ENCODE measurements around the gene RALB. TPM values are rescaled to one million over a fixed set of nuclear protein-coding genes. Genes with fewer than 3 reads are reported as not detected.
A peak's percentile ranks its signal among the peaks of the same experiment; 100 is the strongest.

RALB gene
- total and polyA plus RNA-seq, 2 of the 8 experiments (the other 6 are each of a cell fraction or from before 2014, with no cell fraction given): 12.0 to 16.6 TPM

- Histone ChIP-seq H2BK15ac (ENCODE audit: low read length) (no peak overlapping the region), H4K91ac (replicated peaks; ENCODE audit: insufficient read length, low read length) (no peak overlapping the region), H2BK5ac (ENCODE audit: low read depth, low read length) (no peak overlapping the region), H2AK5ac (ENCODE audit: low read depth, low read length) (no peak overlapping the region), H3K4me1 (replicated peaks in 1 of 4; ENCODE audit: control insufficient read depth in 3 of 4, insufficient read depth in 4 of 4, low read length in 3 of 4) (no peaks in the 10 kb centered on the region; a peak in 1 of 7 replicates), H3K4me3 (ENCODE audit: extremely low read depth in 1 of 4, insufficient read depth in 2 of 4, low read depth in 3 of 4, low read length in 4 of 4) (no peak overlapping the region), H3K23me2 (ENCODE audit: low read depth, low read length) (no peaks in the 10 kb centered on the region; the same call in 1 of the 2 replicates), H3K4me2 (ENCODE audit: insufficient read depth in 1 of 2, low read depth in 2 of 2, low read length in 2 of 2) (no peak overlapping the region), H3K56ac (replicated peaks; ENCODE audit: insufficient read length, low read depth, low read length) (no peak overlapping the region), H3K9ac (replicated peaks in 1 of 4; ENCODE audit: extremely low read depth in 1 of 4, low read depth in 3 of 4, low read length in 3 of 4) (no peak overlapping the region), H4K20me1 (replicated peaks in 1 of 2; ENCODE audit: control insufficient read depth in 1 of 2, insufficient read depth in 2 of 2, low read length in 2 of 2) (no peaks in the 10 kb centered on the region), H3K27ac (ENCODE audit: low read depth, low read length) (no peak overlapping the region), H3K18ac (ENCODE audit: extremely low read depth, low read length) (no peak overlapping the region), H2BK12ac (ENCODE audit: low read depth, low read length) (no peak overlapping the region), H3K4ac (replicated peaks; ENCODE audit: insufficient read length, low read depth, low read length) (no peak overlapping the region), H3K36me3 (ENCODE audit: control insufficient read depth in 2 of 4, insufficient read depth in 4 of 4, low read length in 3 of 4) (no peaks in the 10 kb centered on the region), H3K14ac (ENCODE audit: insufficient read length) (no peak overlapping the region), H2BK120ac (replicated peaks; ENCODE audit: low read depth, low read length) (no peak overlapping the region), H3K79me1 (ENCODE audit: low read depth, low read length) (no peaks in the 10 kb centered on the region), H4K8ac (ENCODE audit: extremely low read depth, insufficient read depth, low read length) (no peak overlapping the region), H3K27me3 (replicated peaks in 1 of 4; ENCODE audit: control insufficient read depth in 3 of 4, extremely low read depth in 1 of 4, insufficient read depth in 3 of 4, low read length in 3 of 4) (peaks cover 0 to 2% (median 0%) of the 10 kb centered on the region in 4 experiments; a peak in 3 of 7 replicates), H3K79me2 (ENCODE audit: control insufficient read depth in 1 of 2, insufficient read depth in 2 of 2, low read length in 2 of 2) (no peaks in the 10 kb centered on the region), H3K23ac (ENCODE audit: insufficient read length) (no peak overlapping the region), H2AFZ (ENCODE audit: low read length) (no peak overlapping the region), H4K5ac (ENCODE audit: insufficient read length, low read depth, low read length) (no peak overlapping the region), H2BK20ac (ENCODE audit: low read length) (no peak overlapping the region), H3K9me3 (ENCODE audit: insufficient read depth in 2 of 2, low read depth in 1 of 2, low read length in 1 of 2) (no peaks in the 10 kb centered on the region)
- FAIRE-seq: no peak
- DNase-seq (ENCODE audit: low read depth in 1 of 2, low spot score in 2 of 2): no peak
- ChIA-PET CTCF (ENCODE audit: partially characterized antibody) (interaction anchor here (0.6 to 6.5 kb wide), 7 partner anchors 10 to 368 kb away, joined by 3 to 48 read pairs (median 6); no protein-coding TSS in a partner anchor), POLR2A (ENCODE audit: partially characterized antibody) (no interaction called here)
- WGBS, 2 experiments (ENCODE audit: extremely low coverage in 1 of 2, insufficient coverage in 1 of 2, insufficient read length in 1 of 2, insufficient replicate concordance in 2 of 2, low coverage in 1 of 2, low lambda C conversion rate in 2 of 2, missing lambda C conversion rate in 1 of 2): 91% methylated on average over 10 of the region's 10 CpGs; no CpG with 5 or more reads in 1 of the 2 experiments
- TF ChIP-seq CEBPB (IDR thresholded peaks at IDR 0.05; ENCODE audit: low read depth, low read length): peak; percentile 44; the same call in 1 of the 2 replicates
- TF ChIP-seq, protein P1, sequence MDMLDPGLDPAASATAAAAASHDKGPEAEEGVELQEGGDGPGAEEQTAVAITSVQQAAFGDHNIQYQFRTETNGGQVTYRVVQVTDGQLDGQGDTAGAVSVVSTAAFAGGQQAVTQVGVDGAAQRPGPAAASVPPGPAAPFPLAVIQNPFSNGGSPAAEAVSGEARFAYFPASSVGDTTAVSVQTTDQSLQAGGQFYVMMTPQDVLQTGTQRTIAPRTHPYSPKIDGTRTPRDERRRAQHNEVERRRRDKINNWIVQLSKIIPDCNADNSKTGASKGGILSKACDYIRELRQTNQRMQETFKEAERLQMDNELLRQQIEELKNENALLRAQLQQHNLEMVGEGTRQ (IDR thresholded peaks at IDR 0.05; ENCODE audit: low read length): no peak
Measured at GRCh38 chr2:120323214-120323613, 70.6 kb downstream of the RALB start.
